Activated CD8-positive, alpha-beta T cell treated with anti-CD3 and anti-CD28 coated beads for 36 hours (primary cell): ENCODE measurements around the gene NLRC3. TPM values are rescaled to one million over a fixed set of nuclear protein-coding genes. Genes with fewer than 3 reads are reported as not detected.

Experiments used
- ATAC-seq: fragments of 200-7000 bp; cut with Tn5 transposase; one replicate; pipeline ENCODE4 v1.10.0; 2021; ENCODE audit warnings: mild to moderate bottlenecking, moderate library complexity
- CTCF ChIA-PET: fragments of 350-600 bp; sonication (Branson Sonifier 250); formaldehyde crosslinking; loops from one replicate; lab custom pipeline; 2021; ENCODE audit warnings: antibody characterized with exemption; lab: Charles Lee
- POLR2A ChIA-PET: fragments of 350-600 bp; sonication (Branson Sonifier 250); formaldehyde crosslinking; loops from one replicate; lab custom pipeline; 2021; ENCODE audit warnings: antibody characterized with exemption; lab: Charles Lee
- DNase-seq: peaks from one replicate; pipeline ENCODE4 v3.0.0-alpha.2; 2020
- H3K27ac Mint-ChIP-seq: one replicate; pipeline ENCODE4 v1.8.0; 2021; ENCODE audit warnings: mild to moderate bottlenecking, mixed read lengths
- H3K27me3 Mint-ChIP-seq: one replicate; pipeline ENCODE4 v1.8.0; 2021; ENCODE audit warnings: mixed read lengths
- H3K36me3 Mint-ChIP-seq: one replicate; pipeline ENCODE4 v1.8.0; 2021; ENCODE audit warnings: low read depth, mixed read lengths
- H3K4me1 Mint-ChIP-seq: one replicate; pipeline ENCODE4 v1.8.0; 2021; ENCODE audit warnings: low read depth, mixed read lengths
- H3K4me3 Mint-ChIP-seq: one replicate; pipeline ENCODE4 v1.8.0; 2021; ENCODE audit warnings: mild to moderate bottlenecking, moderate library complexity, mixed read lengths
- H3K9me3 Mint-ChIP-seq: one replicate; pipeline ENCODE4 v1.8.0; 2021; ENCODE audit warnings: mixed read lengths
- CTCF ChIP-seq: fragments of 200-600 bp; IDR thresholded peaks from one replicate; pipeline ENCODE4 v1.8.0; 2022; ENCODE audit warnings: antibody characterized with exemption, mild to moderate bottlenecking
- intact Hi-C: fragments of 100-400 bp; cut with micrococcal nuclease; formaldehyde crosslinking; loops from one replicate; pipeline ENCODE4 v1.10.0; 2022
- total RNA-seq, 2 experiments: library from RNA; stranded (reverse); gene quantifications; one replicate each; pipeline ENCODE4 v1.2.3, GENCODE V29; 2021

The NLRC3 gene
- total RNA-seq, 2 experiments from 2014 or later: 17.9 to 19.8 TPM

GRCh38 chr16:3595110-3595486, 17.9 kb upstream of the NLRC3 start:
- CTCF ChIA-PET: no interaction called here
- Mint-ChIP-seq H3K36me3 (peaks cover 10% of the 10 kb centered on the region), H3K27me3 (no peaks in the 10 kb centered on the region), H3K9me3 (no peaks in the 10 kb centered on the region), H3K27ac (no peak overlapping the region), H3K4me1 (no peaks in the 10 kb centered on the region), H3K4me3 (no peak overlapping the region)
- ATAC-seq (no peak), DNase-seq (no peak)
- no peak for TF ChIP-seq CTCF
- POLR2A ChIA-PET: no interaction called here
- intact Hi-C loops: no loop called here

GRCh38 chr16:3594316-3595109, 17.3 kb upstream of the NLRC3 start:
- intact Hi-C loops: no loop called here
- ChIA-PET POLR2A (no interaction called here), CTCF (no interaction called here)
- Mint-ChIP-seq H3K27me3 (no peaks in the 10 kb centered on the region), H3K27ac (no peak overlapping the region), H3K36me3 (peaks cover 4% of the 10 kb centered on the region), H3K4me3 (no peak overlapping the region), H3K9me3 (no peaks in the 10 kb centered on the region), H3K4me1 (no peaks in the 10 kb centered on the region)
- ATAC-seq: no peak
- TF ChIP-seq CTCF: no peak
- DNase-seq: no peak

GRCh38 chr16:3592559-3592958, 15.4 kb upstream of the NLRC3 start:
- intact Hi-C loops: no loop called here
- no peaks in the 10 kb centered on the region for H3K4me1 Mint-ChIP-seq
- H3K36me3 Mint-ChIP-seq: peaks cover 6% of the 10 kb centered on the region
- ChIA-PET POLR2A (no interaction called here), CTCF (no interaction called here)
- DNase-seq (no peak), ATAC-seq (no peak)
- H3K27ac Mint-ChIP-seq: no peak overlapping the region
- H3K4me3 Mint-ChIP-seq: no peak overlapping the region
- no peaks in the 10 kb centered on the region for H3K9me3 Mint-ChIP-seq
- TF ChIP-seq CTCF: no peak
- H3K27me3 Mint-ChIP-seq: no peaks in the 10 kb centered on the region

- no peak overlapping the region for H3K27ac Mint-ChIP-seq
These were observed 14.8 kb upstream of the NLRC3 start for GRCh38 chr16:3591991-3592390.

More at GRCh38 chr16:3591991-3592390, 14.8 kb upstream of the NLRC3 start:
- POLR2A ChIA-PET: interaction anchor here (1.1 kb wide), 1 partner anchor 13 kb away, joined by 3 read pairs; no protein-coding TSS in a partner anchor
- ATAC-seq (no peak), DNase-seq (no peak)
- Mint-ChIP-seq H3K27me3 (no peaks in the 10 kb centered on the region), H3K4me1 (no peaks in the 10 kb centered on the region), H3K4me3 (no peak overlapping the region), H3K36me3 (peaks cover 6% of the 10 kb centered on the region), H3K9me3 (no peaks in the 10 kb centered on the region)
- CTCF ChIA-PET: no interaction called here
- no peak for TF ChIP-seq CTCF
- intact Hi-C loops: no loop called here
